Adrenal gland (tissue), 5 donors: ENCODE results near the gene SERPINA3.

Experiments
- POLR2A ChIP-seq, 2 donors: fragments of 450-650 bp; IDR thresholded peaks; one replicate each; pipeline ENCODE4 v1.6.1; 2017; ENCODE audit warnings: antibody characterized with exemption in 2 of 2, mild to moderate bottlenecking in 2 of 2, moderate library complexity in 1 of 2
- TF ChIP-seq, protein P1 (sequence below), 6 experiments: fragments of 450-650 bp in 4 of 6; fragments of 200-600 bp in 2 of 6; sonication (generic) in 1 of 6; IDR thresholded peaks; 1 replicate in 5 of 6; 2 replicates in 1 of 6; pipeline versions ENCODE4 v1.5.1 to v1.8.0; 2016 to 2021; ENCODE audit warnings: antibody characterized with exemption in 6 of 6, mild to moderate bottlenecking in 2 of 6, moderate library complexity in 1 of 6
- donor health status: DM: no; HTN: no; CAD: no.

DNA sequence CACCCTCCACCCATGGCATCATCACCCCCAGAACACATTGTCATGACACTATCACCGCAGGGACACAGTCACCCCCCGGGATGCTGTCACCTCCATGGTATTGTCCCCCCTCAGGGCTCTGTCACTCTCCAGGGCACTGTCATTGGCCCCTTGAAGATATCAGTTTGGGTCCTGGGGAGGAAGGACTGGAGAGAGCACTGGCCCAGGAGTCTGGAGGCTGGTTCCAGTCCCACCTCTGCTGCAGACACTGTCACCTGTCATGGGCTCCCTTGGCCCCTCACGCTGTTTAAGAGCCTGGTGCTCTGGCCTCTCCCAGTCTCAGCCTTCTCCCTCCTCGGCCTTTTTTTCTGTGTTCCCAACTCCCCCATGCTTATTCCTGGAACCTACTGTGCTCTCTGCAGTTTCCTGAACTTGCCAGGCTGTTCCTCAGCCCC, 31.9 kb downstream of the SERPINA3 start:
- TF ChIP-seq, protein P1, sequence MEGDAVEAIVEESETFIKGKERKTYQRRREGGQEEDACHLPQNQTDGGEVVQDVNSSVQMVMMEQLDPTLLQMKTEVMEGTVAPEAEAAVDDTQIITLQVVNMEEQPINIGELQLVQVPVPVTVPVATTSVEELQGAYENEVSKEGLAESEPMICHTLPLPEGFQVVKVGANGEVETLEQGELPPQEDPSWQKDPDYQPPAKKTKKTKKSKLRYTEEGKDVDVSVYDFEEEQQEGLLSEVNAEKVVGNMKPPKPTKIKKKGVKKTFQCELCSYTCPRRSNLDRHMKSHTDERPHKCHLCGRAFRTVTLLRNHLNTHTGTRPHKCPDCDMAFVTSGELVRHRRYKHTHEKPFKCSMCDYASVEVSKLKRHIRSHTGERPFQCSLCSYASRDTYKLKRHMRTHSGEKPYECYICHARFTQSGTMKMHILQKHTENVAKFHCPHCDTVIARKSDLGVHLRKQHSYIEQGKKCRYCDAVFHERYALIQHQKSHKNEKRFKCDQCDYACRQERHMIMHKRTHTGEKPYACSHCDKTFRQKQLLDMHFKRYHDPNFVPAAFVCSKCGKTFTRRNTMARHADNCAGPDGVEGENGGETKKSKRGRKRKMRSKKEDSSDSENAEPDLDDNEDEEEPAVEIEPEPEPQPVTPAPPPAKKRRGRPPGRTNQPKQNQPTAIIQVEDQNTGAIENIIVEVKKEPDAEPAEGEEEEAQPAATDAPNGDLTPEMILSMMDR (IDR thresholded peaks at IDR 0.05): no peak
- TF ChIP-seq POLR2A (IDR thresholded peaks at IDR 0.05): no peak
